DND-41 (cell line): ENCODE results near the gene RPL10.
A peak's percentile ranks its signal among the peaks of the same experiment; 100 is the strongest.

Experiments
- ATAC-seq: fragments of 200-7000 bp; cut with Tn5 transposase; 3 replicates; pipeline ENCODE4 v1.9.1; 2021; ENCODE audit warnings: low read depth; ENCODE audit not compliant: insufficient read depth
- DNase-seq: peaks from one replicate; pipeline ENCODE4 v3.0.0-alpha.2; 2020
- H2AFZ ChIP-seq: 2 replicates; pipeline ENCODE4 v1.6.0; 2012; ENCODE audit warnings: low read depth, low read length
- H3K27ac ChIP-seq: 2 replicates; pipeline ENCODE4 v1.5.1; 2012; ENCODE audit warnings: low read length, inconsistent platforms
- H3K27me3 ChIP-seq: fragments of 200-600 bp; sonication (generic); 2 replicates; pipeline ENCODE4 v1.6.0; 2012; ENCODE audit warnings: low read length, mild to moderate bottlenecking, inconsistent platforms; ENCODE audit not compliant: insufficient read depth, poor library complexity
- H3K36me3 ChIP-seq: 2 replicates; pipeline ENCODE4 v1.5.1; 2012; ENCODE audit warnings: low read length, inconsistent platforms; ENCODE audit not compliant: insufficient read depth
- H3K4me1 ChIP-seq: 2 replicates; pipeline ENCODE4 v1.5.1; 2012; ENCODE audit warnings: mild to moderate bottlenecking, low read length; ENCODE audit not compliant: insufficient read depth
- H3K4me2 ChIP-seq: 2 replicates; pipeline ENCODE4 v1.6.0; 2012; ENCODE audit warnings: mild to moderate bottlenecking, moderate library complexity, low read length, inconsistent platforms; ENCODE audit not compliant: insufficient read depth
- H3K4me3 ChIP-seq, 2 experiments: fragments of 200-600 bp in 1 of 2; shearing (Covaris generic) in 1 of 2; 2 replicates each; pipeline ENCODE4 v1.5.1; 2012 to 2016; ENCODE audit warnings: inconsistent platforms in 2 of 2, low read length in 2 of 2, mild to moderate bottlenecking in 2 of 2, low read depth in 1 of 2, moderate library complexity in 1 of 2
- H3K79me2 ChIP-seq: 2 replicates; pipeline ENCODE4 v1.6.0; 2012; ENCODE audit warnings: low read length, inconsistent platforms; ENCODE audit not compliant: insufficient read depth
- H3K9ac ChIP-seq: 2 replicates; pipeline ENCODE4 v1.6.0; 2012; ENCODE audit warnings: low read depth, mild to moderate bottlenecking, inconsistent platforms, low read length, moderate library complexity
- H3K9me3 ChIP-seq: 2 replicates; pipeline ENCODE4 v1.5.1; 2012; ENCODE audit warnings: low read length, moderate library complexity, mild to moderate bottlenecking, inconsistent platforms; ENCODE audit not compliant: insufficient read depth, severe bottlenecking
- H4K20me1 ChIP-seq: 2 replicates; pipeline ENCODE4 v1.6.0; 2012; ENCODE audit warnings: low read length; ENCODE audit not compliant: insufficient read depth
- CTCF ChIP-seq: IDR thresholded peaks from 2 replicates; pipeline ENCODE4 v1.5.1; 2012; ENCODE audit warnings: borderline replicate concordance, low read length, moderate library complexity, mild to moderate bottlenecking; ENCODE audit not compliant: poor library complexity, severe bottlenecking; ENCODE audit errors: extremely low read depth
- EZH2 ChIP-seq: IDR thresholded peaks from 3 replicates; pipeline ENCODE4 v1.6.1; 2012; ENCODE audit warnings: borderline replicate concordance, low read depth, mild to moderate bottlenecking, moderate library complexity, low read length, inconsistent platforms; ENCODE audit not compliant: severe bottlenecking

The RPL10 gene

GRCh38 chrX:154363706-154364439, 34.3 kb upstream of the RPL10 start:
- H4K20me1 ChIP-seq, result peaks cover 83% of the 10 kb centered on the region
- TF ChIP-seq CTCF (no peak), EZH2 (no peak)
- no peak overlapping the region for H3K9ac ChIP-seq
- H2AFZ ChIP-seq, result no peak overlapping the region
- no peaks in the 10 kb centered on the region for H3K27me3 ChIP-seq
- H3K36me3 ChIP-seq, result peaks cover 93% of the 10 kb centered on the region
- H3K4me3 ChIP-seq, result no peak overlapping the region
- peaks cover 74% of the 10 kb centered on the region for H3K79me2 ChIP-seq
- peaks cover 23% of the 10 kb centered on the region for H3K4me1 ChIP-seq
- no peaks in the 10 kb centered on the region for H3K9me3 ChIP-seq
- no peak overlapping the region for H3K27ac ChIP-seq
- DNase-seq (no peak), ATAC-seq (no peak)
- no peak overlapping the region for H3K4me2 ChIP-seq

- Histone ChIP-seq H3K9me3 (no peaks in the 10 kb centered on the region), H3K4me3 (no peak overlapping the region), H2AFZ (no peak overlapping the region), H3K79me2 (peaks cover 82% of the 10 kb centered on the region), H3K36me3 (peaks cover 89% of the 10 kb centered on the region), H3K27me3 (no peaks in the 10 kb centered on the region), H3K4me2 (no peak overlapping the region), H3K4me1 (peaks cover 30% of the 10 kb centered on the region), H4K20me1 (peaks cover 83% of the 10 kb centered on the region), H3K9ac (no peak overlapping the region), H3K27ac (no peak overlapping the region)
- ATAC-seq (no peak), DNase-seq (no peak)
- TF ChIP-seq EZH2, result no peak
- TF ChIP-seq CTCF, result no peak
These were observed 33.1 kb upstream of the RPL10 start for GRCh38 chrX:154365052-154365600.

- Histone ChIP-seq H3K9ac (no peak overlapping the region), H3K79me2 (peaks cover 88% of the 10 kb centered on the region), H2AFZ (no peak overlapping the region), H3K36me3 (peaks cover 83% of the 10 kb centered on the region), H3K4me1 (peaks cover 30% of the 10 kb centered on the region), H3K9me3 (no peaks in the 10 kb centered on the region), H3K27me3 (no peaks in the 10 kb centered on the region), H4K20me1 (peaks cover 83% of the 10 kb centered on the region), H3K4me3 (no peak overlapping the region), H3K4me2 (peak overlapping the region; percentile 90; the same call in 1 of the 2 replicates), H3K27ac (no peak overlapping the region)
- ATAC-seq (no peak), DNase-seq (no peak)
- TF ChIP-seq CTCF (no peak), EZH2 (no peak)
These were observed 32.0 kb upstream of the RPL10 start for GRCh38 chrX:154365997-154366665.
